HepG2 (cell line): Measurements from ENCODE around the gene P2RY1. TPM values are rescaled to one million over a fixed set of nuclear protein-coding genes. Genes with fewer than 3 reads are reported as not detected.

Experiments
- SKI ChIP-seq: fragments of 450-650 bp; IDR thresholded peaks from one replicate; pipeline ENCODE4 v1.6.1; 2018; ENCODE audit warnings: mild to moderate bottlenecking; ENCODE audit not compliant: partially characterized antibody
- polyA plus RNA-seq, 8 experiments: library from polyadenylated mRNA; depleted of rRNA in 3 of 8; stranded (reverse) in 7 of 8; unstranded in 1 of 8; fragments of >200 nt; fragmentation: Illumina TruSeq in 4 of 8; extraction: Trizol in 4 of 8; gene quantifications; 2 replicates each; pipeline versions ENCODE4 v1.2.1 to v1.2.3, GENCODE V29; 2011 to 2016; ENCODE audit warnings: low read depth in 4 of 8, missing spikeins in 1 of 8, mixed read lengths in 1 of 8; ENCODE audit not compliant: insufficient read depth in 1 of 8
- total RNA-seq, 5 experiments: library from RNA; depleted of rRNA; stranded (reverse); fragments of >200 nt; fragmentation: Illumina TruSeq; extraction: Trizol; gene quantifications; 2 replicates each; pipeline ENCODE4 v1.2.3, GENCODE V29; 2016; ENCODE audit warnings: low read depth in 1 of 5
- TF ChIP-seq, protein P1 (sequence below): sonication (generic); formaldehyde crosslinking; IDR thresholded peaks from 2 replicates; pipeline ENCODE4 v1.4.0; 2020; ENCODE audit warnings: missing genetic modification reagents, borderline replicate concordance
- TF ChIP-seq, protein P2 (sequence below), 2 experiments: sonication (generic) in 1 of 2; formaldehyde crosslinking in 1 of 2; IDR thresholded peaks; 2 replicates each; pipeline versions ENCODE4 v1.6.1 to v1.9.0; 2014 to 2022; ENCODE audit warnings: antibody characterized with exemption in 1 of 2, borderline replicate concordance in 1 of 2, inconsistent platforms in 1 of 2, low read depth in 1 of 2, missing genetic modification reagents in 1 of 2
- TF ChIP-seq, protein P3 (sequence below): sonication (generic); formaldehyde crosslinking; IDR thresholded peaks from 2 replicates; pipeline ENCODE4 v1.8.0; 2022; ENCODE audit warnings: missing genetic modification reagents, mild to moderate bottlenecking, borderline replicate concordance
- TF ChIP-seq, protein P4 (sequence below): sonication (generic); formaldehyde crosslinking; IDR thresholded peaks from 2 replicates; pipeline ENCODE4 v1.5.0; 2020; ENCODE audit warnings: mild to moderate bottlenecking, missing genetic modification reagents, borderline replicate concordance

The P2RY1 gene
- total and polyA plus RNA-seq, 2 of the 13 experiments (the other 11 are each of a cell fraction or from before 2014, with no cell fraction given): not detected

DNA sequence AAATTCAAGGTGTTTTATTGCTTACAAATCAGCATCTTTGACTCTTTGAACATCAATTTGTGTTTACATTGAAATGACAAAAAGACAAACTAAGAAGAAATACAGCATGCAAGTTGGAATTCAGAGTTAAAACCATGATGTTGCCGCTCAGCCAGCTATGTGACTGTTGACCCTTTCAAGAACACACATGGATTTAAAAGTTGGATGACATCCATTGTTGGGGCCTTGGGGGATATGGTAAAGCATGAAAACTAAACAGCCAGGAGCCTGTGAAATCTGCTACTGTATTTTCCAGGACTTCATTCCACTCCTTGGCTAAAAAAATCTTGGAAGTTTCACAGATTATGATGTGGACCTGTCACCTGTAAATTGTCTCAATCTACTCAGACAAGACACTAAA, 4.6 kb downstream of the P2RY1 start (continued):
- TF ChIP-seq, protein P1, sequence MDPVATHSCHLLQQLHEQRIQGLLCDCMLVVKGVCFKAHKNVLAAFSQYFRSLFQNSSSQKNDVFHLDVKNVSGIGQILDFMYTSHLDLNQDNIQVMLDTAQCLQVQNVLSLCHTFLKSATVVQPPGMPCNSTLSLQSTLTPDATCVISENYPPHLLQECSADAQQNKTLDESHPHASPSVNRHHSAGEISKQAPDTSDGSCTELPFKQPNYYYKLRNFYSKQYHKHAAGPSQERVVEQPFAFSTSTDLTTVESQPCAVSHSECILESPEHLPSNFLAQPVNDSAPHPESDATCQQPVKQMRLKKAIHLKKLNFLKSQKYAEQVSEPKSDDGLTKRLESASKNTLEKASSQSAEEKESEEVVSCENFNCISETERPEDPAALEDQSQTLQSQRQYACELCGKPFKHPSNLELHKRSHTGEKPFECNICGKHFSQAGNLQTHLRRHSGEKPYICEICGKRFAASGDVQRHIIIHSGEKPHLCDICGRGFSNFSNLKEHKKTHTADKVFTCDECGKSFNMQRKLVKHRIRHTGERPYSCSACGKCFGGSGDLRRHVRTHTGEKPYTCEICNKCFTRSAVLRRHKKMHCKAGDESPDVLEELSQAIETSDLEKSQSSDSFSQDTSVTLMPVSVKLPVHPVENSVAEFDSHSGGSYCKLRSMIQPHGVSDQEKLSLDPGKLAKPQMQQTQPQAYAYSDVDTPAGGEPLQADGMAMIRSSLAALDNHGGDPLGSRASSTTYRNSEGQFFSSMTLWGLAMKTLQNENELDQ: no peak
- TF ChIP-seq, protein P2, sequence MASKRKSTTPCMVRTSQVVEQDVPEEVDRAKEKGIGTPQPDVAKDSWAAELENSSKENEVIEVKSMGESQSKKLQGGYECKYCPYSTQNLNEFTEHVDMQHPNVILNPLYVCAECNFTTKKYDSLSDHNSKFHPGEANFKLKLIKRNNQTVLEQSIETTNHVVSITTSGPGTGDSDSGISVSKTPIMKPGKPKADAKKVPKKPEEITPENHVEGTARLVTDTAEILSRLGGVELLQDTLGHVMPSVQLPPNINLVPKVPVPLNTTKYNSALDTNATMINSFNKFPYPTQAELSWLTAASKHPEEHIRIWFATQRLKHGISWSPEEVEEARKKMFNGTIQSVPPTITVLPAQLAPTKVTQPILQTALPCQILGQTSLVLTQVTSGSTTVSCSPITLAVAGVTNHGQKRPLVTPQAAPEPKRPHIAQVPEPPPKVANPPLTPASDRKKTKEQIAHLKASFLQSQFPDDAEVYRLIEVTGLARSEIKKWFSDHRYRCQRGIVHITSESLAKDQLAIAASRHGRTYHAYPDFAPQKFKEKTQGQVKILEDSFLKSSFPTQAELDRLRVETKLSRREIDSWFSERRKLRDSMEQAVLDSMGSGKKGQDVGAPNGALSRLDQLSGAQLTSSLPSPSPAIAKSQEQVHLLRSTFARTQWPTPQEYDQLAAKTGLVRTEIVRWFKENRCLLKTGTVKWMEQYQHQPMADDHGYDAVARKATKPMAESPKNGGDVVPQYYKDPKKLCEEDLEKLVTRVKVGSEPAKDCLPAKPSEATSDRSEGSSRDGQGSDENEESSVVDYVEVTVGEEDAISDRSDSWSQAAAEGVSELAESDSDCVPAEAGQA (IDR thresholded peaks at IDR 0.05; ENCODE audit: low read depth): no peak
- TF ChIP-seq, protein P2 (CRISPR knock-in tag; IDR thresholded peaks at IDR 0.05; ENCODE audit: borderline replicate concordance): no peak
- no peak for TF ChIP-seq SKI
- TF ChIP-seq, protein P3, sequence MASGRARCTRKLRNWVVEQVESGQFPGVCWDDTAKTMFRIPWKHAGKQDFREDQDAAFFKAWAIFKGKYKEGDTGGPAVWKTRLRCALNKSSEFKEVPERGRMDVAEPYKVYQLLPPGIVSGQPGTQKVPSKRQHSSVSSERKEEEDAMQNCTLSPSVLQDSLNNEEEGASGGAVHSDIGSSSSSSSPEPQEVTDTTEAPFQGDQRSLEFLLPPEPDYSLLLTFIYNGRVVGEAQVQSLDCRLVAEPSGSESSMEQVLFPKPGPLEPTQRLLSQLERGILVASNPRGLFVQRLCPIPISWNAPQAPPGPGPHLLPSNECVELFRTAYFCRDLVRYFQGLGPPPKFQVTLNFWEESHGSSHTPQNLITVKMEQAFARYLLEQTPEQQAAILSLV (CRISPR knock-in tag): no peak
- TF ChIP-seq, protein P4, sequence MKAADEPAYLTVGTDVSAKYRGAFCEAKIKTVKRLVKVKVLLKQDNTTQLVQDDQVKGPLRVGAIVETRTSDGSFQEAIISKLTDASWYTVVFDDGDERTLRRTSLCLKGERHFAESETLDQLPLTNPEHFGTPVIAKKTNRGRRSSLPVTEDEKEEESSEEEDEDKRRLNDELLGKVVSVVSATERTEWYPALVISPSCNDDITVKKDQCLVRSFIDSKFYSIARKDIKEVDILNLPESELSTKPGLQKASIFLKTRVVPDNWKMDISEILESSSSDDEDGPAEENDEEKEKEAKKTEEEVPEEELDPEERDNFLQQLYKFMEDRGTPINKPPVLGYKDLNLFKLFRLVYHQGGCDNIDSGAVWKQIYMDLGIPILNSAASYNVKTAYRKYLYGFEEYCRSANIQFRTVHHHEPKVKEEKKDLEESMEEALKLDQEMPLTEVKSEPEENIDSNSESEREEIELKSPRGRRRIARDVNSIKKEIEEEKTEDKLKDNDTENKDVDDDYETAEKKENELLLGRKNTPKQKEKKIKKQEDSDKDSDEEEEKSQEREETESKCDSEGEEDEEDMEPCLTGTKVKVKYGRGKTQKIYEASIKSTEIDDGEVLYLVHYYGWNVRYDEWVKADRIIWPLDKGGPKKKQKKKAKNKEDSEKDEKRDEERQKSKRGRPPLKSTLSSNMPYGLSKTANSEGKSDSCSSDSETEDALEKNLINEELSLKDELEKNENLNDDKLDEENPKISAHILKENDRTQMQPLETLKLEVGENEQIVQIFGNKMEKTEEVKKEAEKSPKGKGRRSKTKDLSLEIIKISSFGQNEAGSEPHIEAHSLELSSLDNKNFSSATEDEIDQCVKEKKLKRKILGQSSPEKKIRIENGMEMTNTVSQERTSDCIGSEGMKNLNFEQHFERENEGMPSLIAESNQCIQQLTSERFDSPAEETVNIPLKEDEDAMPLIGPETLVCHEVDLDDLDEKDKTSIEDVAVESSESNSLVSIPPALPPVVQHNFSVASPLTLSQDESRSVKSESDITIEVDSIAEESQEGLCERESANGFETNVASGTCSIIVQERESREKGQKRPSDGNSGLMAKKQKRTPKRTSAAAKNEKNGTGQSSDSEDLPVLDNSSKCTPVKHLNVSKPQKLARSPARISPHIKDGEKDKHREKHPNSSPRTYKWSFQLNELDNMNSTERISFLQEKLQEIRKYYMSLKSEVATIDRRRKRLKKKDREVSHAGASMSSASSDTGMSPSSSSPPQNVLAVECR: no peak
